HCT116 (cell line): ENCODE data around the gene VDAC2. TPM values are rescaled to one million over a fixed set of nuclear protein-coding genes. Genes with fewer than 3 reads are reported as not detected.

ENCODE experiments used
- ATAC-seq: fragments of 200-7000 bp; cut with Tn5 transposase; 2 replicates; pipeline ENCODE4 v1.9.1; 2020; ENCODE audit warnings: mild to moderate bottlenecking, moderate library complexity
- BruUV-seq: library from RNA; stranded (reverse); fragments of 400-500 nt; replicated peaks from 2 replicates; lab custom pipeline; 2021; lab: Mats Ljungman, UMichigan
- CTCF ChIA-PET: fragments of 300-600 bp; sonication (Branson Sonifier 250); formaldehyde crosslinking; loops from one replicate; lab custom pipeline; 2021; ENCODE audit warnings: antibody characterized with exemption; lab: Charles Lee
- POLR2A ChIA-PET: fragments of 300-600, 350-600 bp; sonication (Branson Sonifier 250); formaldehyde crosslinking; loops from one replicate; lab custom pipeline; 2021; ENCODE audit warnings: antibody characterized with exemption; lab: Charles Lee
- RAD21 ChIA-PET, 2 experiments: fragments of 300-600 bp; sonication (Branson Sonifier 250); formaldehyde crosslinking; loops; one replicate each; lab custom pipeline; 2023; ENCODE audit warnings: low total read pairs in 2 of 2; ENCODE audit not compliant: uncharacterized antibody in 2 of 2, unreplicated experiment in 2 of 2, low non-redundant PET in 1 of 2; lab: Charles Lee
- DNase-seq: peaks from one replicate; pipeline ENCODE4 v3.0.0-alpha.2; 2010; ENCODE audit warnings: low read depth, low spot score
- H2AFZ ChIP-seq: fragments of 200-600 bp; shearing (Covaris generic), sonication (generic); 2 replicates; pipeline ENCODE4 v1.6.1; 2017; ENCODE audit warnings: low read depth, mixed run types, mixed read lengths, antibody characterized with exemption, low read length; ENCODE audit not compliant: poor library complexity, severe bottlenecking
- H3K27ac ChIP-seq: 2 replicates; pipeline ENCODE4 v1.5.1; 2012; ENCODE audit warnings: low read depth, low read length
- H3K27me3 ChIP-seq: fragments of 200-600 bp; sonication (generic); 2 replicates; pipeline ENCODE4 v1.6.1; 2016; ENCODE audit warnings: mixed run types, low read length, mixed read lengths; ENCODE audit not compliant: insufficient read depth
- H3K36me3 ChIP-seq, 2 experiments: fragments of 200-500 bp in 1 of 2; fragments of 200-600 bp in 1 of 2; sonication (Bioruptor generic) in 1 of 2; sonication (generic) in 1 of 2; 2 replicates each; pipeline versions ENCODE4 v1.5.1 to v1.6.1; 2014 to 2016; ENCODE audit warnings: low read length in 2 of 2, inconsistent platforms in 1 of 2, mixed read lengths in 1 of 2, mixed run types in 1 of 2; ENCODE audit not compliant: insufficient read depth in 2 of 2, control insufficient read depth in 1 of 2
- H3K4me1 ChIP-seq, 2 experiments: fragments of 200-600 bp in 1 of 2; sonication (generic) in 1 of 2; 2 replicates each; pipeline versions ENCODE4 v1.5.1 to v1.6.1; 2012 to 2017; ENCODE audit warnings: low read length in 2 of 2, inconsistent platforms in 1 of 2, mild to moderate bottlenecking in 1 of 2, mixed read lengths in 1 of 2, mixed run types in 1 of 2, moderate library complexity in 1 of 2; ENCODE audit not compliant: insufficient read depth in 2 of 2, control insufficient read depth in 1 of 2
- H3K4me2 ChIP-seq: fragments of 200-600 bp; sonication (generic); 2 replicates; pipeline ENCODE4 v1.6.1; 2017; ENCODE audit warnings: mixed run types, low read length, mixed read lengths
- H3K4me3 ChIP-seq, 2 experiments: fragments of 200-600 bp in 1 of 2; sonication (generic) in 1 of 2; replicated peaks in 1 of 2; 2 replicates each; pipeline ENCODE4 v1.5.1; 2011 to 2016; ENCODE audit warnings: low read length in 2 of 2, control low read depth in 1 of 2, low read depth in 1 of 2, mild to moderate bottlenecking in 1 of 2, mixed read lengths in 1 of 2, mixed run types in 1 of 2
- H3K79me2 ChIP-seq: fragments of 200-600 bp; sonication (generic); 2 replicates; pipeline ENCODE4 v1.6.1; 2017; ENCODE audit warnings: mild to moderate bottlenecking, mixed run types, low read length, moderate library complexity, mixed read lengths; ENCODE audit not compliant: insufficient read depth
- H3K9ac ChIP-seq: fragments of 200-600 bp; sonication (generic); 2 replicates; pipeline ENCODE4 v1.6.1; 2016; ENCODE audit warnings: low read length, mixed read lengths
- H3K9me2 ChIP-seq: fragments of 200-600 bp; sonication (generic), shearing (Covaris generic); 2 replicates; pipeline ENCODE4 v1.6.1; 2017; ENCODE audit warnings: mixed run types, mild to moderate bottlenecking, moderate library complexity; ENCODE audit not compliant: insufficient read depth
- H3K9me3 ChIP-seq, 2 experiments: fragments of 200-500 bp in 1 of 2; fragments of 200-600 bp in 1 of 2; sonication (Bioruptor generic) in 1 of 2; sonication (generic) in 1 of 2; 2 replicates each; pipeline ENCODE4 v1.6.1; 2014 to 2017; ENCODE audit warnings: low read length in 2 of 2, mixed read lengths in 2 of 2, inconsistent platforms in 1 of 2, low read depth in 1 of 2, mild to moderate bottlenecking in 1 of 2, mixed run types in 1 of 2, moderate library complexity in 1 of 2; ENCODE audit not compliant: control insufficient read depth in 1 of 2, insufficient read depth in 1 of 2
- H4K20me1 ChIP-seq: fragments of 200-600 bp; sonication (generic), shearing (Covaris generic); 2 replicates; pipeline ENCODE4 v1.6.1; 2017; ENCODE audit warnings: mixed run types, mild to moderate bottlenecking, moderate library complexity; ENCODE audit not compliant: insufficient read depth
- CEBPB ChIP-seq: IDR thresholded peaks from 2 replicates; pipeline ENCODE4 v1.6.1; 2012; ENCODE audit warnings: low read depth
- EGR1 ChIP-seq: IDR thresholded peaks from 2 replicates; pipeline ENCODE4 v1.6.1; 2012; ENCODE audit warnings: low read depth
- ELF1 ChIP-seq: IDR thresholded peaks from 2 replicates; pipeline ENCODE4 v1.6.1; 2012; ENCODE audit warnings: low read depth, borderline replicate concordance
- EZH2 ChIP-seq: fragments of 200-600 bp; sonication (generic); IDR thresholded peaks from 2 replicates; pipeline ENCODE4 v1.6.1; 2017; ENCODE audit warnings: antibody characterized with exemption, mixed run types
- EZH2phosphoT487 ChIP-seq: fragments of 200-600 bp; IDR thresholded peaks from 2 replicates; pipeline ENCODE4 v1.6.1; 2018; ENCODE audit warnings: antibody characterized with exemption, borderline replicate concordance
- FOSL1 ChIP-seq: IDR thresholded peaks from 2 replicates; pipeline ENCODE4 v1.6.1; 2012; ENCODE audit warnings: low read depth
- JUND ChIP-seq: IDR thresholded peaks from 2 replicates; pipeline ENCODE4 v1.6.1; 2012
- MAX ChIP-seq: IDR thresholded peaks from 2 replicates; pipeline ENCODE4 v1.6.1; 2012
- POLR2A ChIP-seq: IDR thresholded peaks from 2 replicates; pipeline ENCODE4 v1.7.0; 2011; ENCODE audit warnings: borderline replicate concordance; ENCODE audit not compliant: insufficient read depth, insufficient read length; ENCODE audit errors: extremely low read depth
- POLR2AphosphoS5 ChIP-seq: IDR thresholded peaks from 2 replicates; pipeline ENCODE4 v1.6.1; 2011; ENCODE audit warnings: mild to moderate bottlenecking, low read depth, low read length, moderate library complexity
- SIN3A ChIP-seq: IDR thresholded peaks from 2 replicates; pipeline ENCODE4 v1.6.1; 2012; ENCODE audit warnings: low read depth
- SP1 ChIP-seq: IDR thresholded peaks from 2 replicates; pipeline ENCODE4 v1.6.1; 2012; ENCODE audit warnings: low read depth
- SRF ChIP-seq: IDR thresholded peaks from 2 replicates; pipeline ENCODE4 v1.6.1; 2012; ENCODE audit warnings: low read depth
- TCF7L2 ChIP-seq: IDR thresholded peaks from 2 replicates; pipeline ENCODE4 v1.7.0; 2011; ENCODE audit warnings: borderline replicate concordance, inconsistent platforms; ENCODE audit not compliant: insufficient read depth, insufficient read length; ENCODE audit errors: extremely low read depth
- YY1 ChIP-seq: IDR thresholded peaks from 2 replicates; pipeline ENCODE4 v1.6.1; 2011; ENCODE audit warnings: low read length, low read depth, moderate library complexity, mild to moderate bottlenecking; ENCODE audit not compliant: insufficient replicate concordance; ENCODE audit errors: extremely low read depth
- ZFX ChIP-seq: fragments of 450-650 bp; IDR thresholded peaks from 2 replicates; pipeline ENCODE4 v1.6.1; 2017
- ZNF274 ChIP-seq: fragments of 200-500 bp; sonication (Bioruptor generic); IDR thresholded peaks from 2 replicates; pipeline ENCODE4 v1.6.1; 2014; ENCODE audit warnings: mild to moderate bottlenecking, low read depth, low read length, inconsistent platforms
- intact Hi-C: fragments of 100-400 bp; cut with micrococcal nuclease; formaldehyde crosslinking; loops from 2 replicates; pipeline ENCODE4 v1.10.0; 2022
- total RNA-seq: library from RNA; stranded (reverse); gene quantifications from one replicate; pipeline ENCODE4 v1.2.1, GENCODE V29; 2021; ENCODE audit not compliant: unreplicated experiment
- TF ChIP-seq, protein P1 (sequence below): IDR thresholded peaks from 2 replicates; pipeline ENCODE4 v1.6.1; 2011; ENCODE audit warnings: mild to moderate bottlenecking, low read length, moderate library complexity; ENCODE audit not compliant: insufficient replicate concordance; ENCODE audit errors: extremely low read depth

VDAC2 gene
- total RNA-seq, 1 experiment from 2014 or later, result 289 TPM

- Histone ChIP-seq H3K4me3 (no peak overlapping the region), H3K9me2 (no peaks in the 10 kb centered on the region), H3K36me3 (no peaks in the 10 kb centered on the region; a peak in 1 of 4 replicates), H2AFZ (no peak overlapping the region), H3K9me3 (no peaks in the 10 kb centered on the region; a peak in 1 of 4 replicates), H3K27ac (no peak overlapping the region), H3K9ac (no peak overlapping the region), H3K4me1 (no peaks in the 10 kb centered on the region), H3K4me2 (no peak overlapping the region), H3K27me3 (no peaks in the 10 kb centered on the region), H4K20me1 (no peaks in the 10 kb centered on the region), H3K79me2 (no peaks in the 10 kb centered on the region)
- ChIA-PET POLR2A (no interaction called here), RAD21 (no interaction called here), CTCF (interaction anchor here (2.0 kb wide), 1 partner anchor 11 kb away, joined by 4 read pairs; no protein-coding TSS in a partner anchor)
- TF ChIP-seq CEBPB (no peak), ELF1 (no peak), SP1 (no peak), SRF (no peak), POLR2AphosphoS5 (no peak), EGR1 (no peak)
- BruUV-seq, result no TSS peak
- ATAC-seq, result no peak
- intact Hi-C loops, result no loop called here
- no peak for DNase-seq
These were observed 33.9 kb upstream of the VDAC2 start for GRCh38 chr10:75176736-75177135.

DNA sequence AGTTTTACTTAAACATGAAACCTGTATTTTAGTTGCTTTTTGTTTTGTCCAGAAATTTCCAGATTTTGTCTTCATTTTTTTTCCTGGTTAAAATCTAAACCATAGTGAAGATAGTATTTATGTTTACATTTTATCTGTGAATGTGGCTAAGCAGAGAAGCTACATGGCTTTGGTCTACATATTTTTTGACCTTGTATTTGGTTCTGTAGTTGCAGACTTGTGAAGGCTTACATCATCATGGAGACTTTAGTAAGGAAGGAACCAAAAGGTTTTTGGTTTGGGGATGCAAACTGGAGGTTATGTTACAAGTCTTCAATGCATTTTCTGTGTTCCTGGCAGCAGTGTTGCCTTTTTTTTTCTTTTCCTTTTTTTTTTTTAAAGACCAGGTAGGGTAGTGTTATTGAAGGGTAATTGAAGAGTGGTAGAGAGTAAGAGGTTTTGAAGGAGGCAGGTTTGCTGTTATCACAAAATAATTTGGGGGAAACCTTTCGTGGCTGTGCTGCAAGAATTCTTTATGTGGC lies 30.9 kb upstream of the VDAC2 start:
- ATAC-seq (no peak), DNase-seq (no peak)
- ChIA-PET POLR2A (interaction anchor here (0.6 kb wide), 1 partner anchor 8 kb away, joined by 3 read pairs; no protein-coding TSS in a partner anchor), CTCF (interaction anchor here (1.3 kb wide), 1 partner anchor 8 kb away, joined by 7 read pairs; no protein-coding TSS in a partner anchor), RAD21 (no interaction called here)
- no peaks in the 10 kb centered on the region for H3K79me2 ChIP-seq
- H3K27me3 ChIP-seq, result no peaks in the 10 kb centered on the region
- no peaks in the 10 kb centered on the region; a peak in 1 of 4 replicates for H3K36me3 ChIP-seq
- H3K27ac ChIP-seq, result no peak overlapping the region
- H3K9me3 ChIP-seq, result no peaks in the 10 kb centered on the region
- no peaks in the 10 kb centered on the region for H3K9me2 ChIP-seq
- no peaks in the 10 kb centered on the region for H3K4me1 ChIP-seq
- no peak overlapping the region for H3K4me3 ChIP-seq
- no peak overlapping the region for H2AFZ ChIP-seq
- intact Hi-C loops, result no loop called here
- H4K20me1 ChIP-seq, result no peaks in the 10 kb centered on the region
- H3K9ac ChIP-seq, result no peak overlapping the region
- H3K4me2 ChIP-seq, result no peak overlapping the region
- no TSS peak for BruUV-seq
- TF ChIP-seq MAX (no peak), TCF7L2 (no peak), ELF1 (no peak), SIN3A (no peak), YY1 (no peak), POLR2A (no peak), ZFX (no peak), EZH2phosphoT487 (no peak), ZNF274 (no peak), EGR1 (no peak), CEBPB (no peak), JUND (no peak), FOSL1 (no peak), EZH2 (no peak)
- TF ChIP-seq, protein P1, sequence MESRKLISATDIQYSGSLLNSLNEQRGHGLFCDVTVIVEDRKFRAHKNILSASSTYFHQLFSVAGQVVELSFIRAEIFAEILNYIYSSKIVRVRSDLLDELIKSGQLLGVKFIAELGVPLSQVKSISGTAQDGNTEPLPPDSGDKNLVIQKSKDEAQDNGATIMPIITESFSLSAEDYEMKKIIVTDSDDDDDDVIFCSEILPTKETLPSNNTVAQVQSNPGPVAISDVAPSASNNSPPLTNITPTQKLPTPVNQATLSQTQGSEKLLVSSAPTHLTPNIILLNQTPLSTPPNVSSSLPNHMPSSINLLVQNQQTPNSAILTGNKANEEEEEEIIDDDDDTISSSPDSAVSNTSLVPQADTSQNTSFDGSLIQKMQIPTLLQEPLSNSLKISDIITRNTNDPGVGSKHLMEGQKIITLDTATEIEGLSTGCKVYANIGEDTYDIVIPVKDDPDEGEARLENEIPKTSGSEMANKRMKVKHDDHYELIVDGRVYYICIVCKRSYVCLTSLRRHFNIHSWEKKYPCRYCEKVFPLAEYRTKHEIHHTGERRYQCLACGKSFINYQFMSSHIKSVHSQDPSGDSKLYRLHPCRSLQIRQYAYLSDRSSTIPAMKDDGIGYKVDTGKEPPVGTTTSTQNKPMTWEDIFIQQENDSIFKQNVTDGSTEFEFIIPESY, result no peak
